Activated CD8-positive, alpha-beta memory T cell treated with anti-CD3 and anti-CD28 coated beads, Interleukin-2, amount 50 U/mL, for 1 hour (primary cell): ENCODE data around the gene BEND4.

Experiments used
- DNase-seq: peaks from one replicate; pipeline ENCODE4 v3.0.0-alpha.2; 2020; ENCODE audit errors: extremely low read depth

The BEND4 gene

DNA sequence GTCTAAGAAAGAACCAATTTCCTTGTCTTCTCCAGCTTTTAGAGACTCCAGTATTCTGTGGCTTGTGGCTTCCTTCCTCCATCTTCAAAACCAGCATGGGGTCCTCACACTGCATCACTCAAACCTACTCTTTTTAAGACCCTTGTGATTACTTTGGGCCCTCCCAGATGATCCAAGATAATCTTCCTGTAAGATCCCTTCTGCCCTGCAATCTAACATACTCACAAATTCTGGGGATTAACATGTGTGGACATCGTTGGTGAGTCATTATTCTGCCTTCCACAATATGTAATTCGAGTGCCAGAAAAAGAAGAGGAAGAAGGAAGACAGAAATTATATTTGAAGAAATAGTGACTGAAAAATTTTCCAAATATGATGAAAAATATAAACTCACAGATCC, 47.9 kb downstream of the BEND4 start:
- no peak for DNase-seq

DNA sequence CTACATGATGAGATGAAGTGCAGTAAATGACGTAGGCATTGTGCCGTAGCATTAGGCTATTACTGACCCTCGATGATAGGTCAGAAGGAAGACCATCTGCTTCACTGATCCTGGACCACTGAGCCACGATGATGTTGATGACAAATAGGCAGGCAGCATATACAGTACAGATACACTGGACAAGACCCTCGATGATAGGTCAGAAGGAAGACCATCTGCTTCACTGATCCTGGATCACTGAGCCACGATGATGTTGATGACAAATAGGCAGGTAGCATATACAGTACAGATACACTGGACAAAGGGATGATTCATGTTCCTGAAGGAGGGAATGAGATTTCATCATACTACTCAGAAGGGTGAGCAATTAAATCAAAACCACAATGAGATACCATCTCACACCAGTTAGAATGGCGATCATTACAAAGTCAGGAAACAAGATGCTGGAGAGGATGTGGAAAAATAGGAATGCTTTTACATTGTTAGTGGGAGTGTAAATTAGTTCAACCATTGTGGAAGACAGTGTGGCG, 50.9 kb downstream of the BEND4 start:
- DNase-seq, result no peak

DNA sequence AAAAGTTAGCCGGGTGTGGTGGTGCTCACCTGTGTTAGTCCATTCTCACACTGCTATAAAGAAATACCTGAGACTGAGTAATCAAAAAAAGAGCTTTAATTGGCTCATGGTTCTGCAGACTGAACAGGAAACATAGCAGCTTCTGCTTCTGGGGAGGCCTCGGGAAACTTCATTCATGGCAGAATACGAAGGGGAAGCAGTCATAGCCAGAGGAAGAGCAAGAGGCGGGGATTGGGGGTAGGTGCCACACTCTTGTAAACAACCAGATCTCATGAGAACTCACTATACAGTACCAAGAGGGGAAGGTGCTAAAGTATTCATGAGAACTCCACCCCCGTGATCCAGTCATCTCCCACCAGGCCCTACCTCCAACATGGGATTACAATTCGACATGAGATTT, 64.1 kb downstream of the BEND4 start:
- DNase-seq, result no peak

- no peak for DNase-seq
Observed at GRCh38 chr4:42083816-42084215, 68.6 kb downstream of the BEND4 start.

GRCh38 chr4:42080306-42080705, 72.1 kb downstream of the BEND4 start:
- DNase-seq, result no peak

- no peak for DNase-seq
Observed at GRCh38 chr4:42078184-42078801, 74.2 kb downstream of the BEND4 start.

- no peak for DNase-seq
Observed at GRCh38 chr4:42074294-42074693, 78.2 kb downstream of the BEND4 start.

- DNase-seq, result no peak
Observed at GRCh38 chr4:42070463-42070862, 82.0 kb downstream of the BEND4 start.

DNA sequence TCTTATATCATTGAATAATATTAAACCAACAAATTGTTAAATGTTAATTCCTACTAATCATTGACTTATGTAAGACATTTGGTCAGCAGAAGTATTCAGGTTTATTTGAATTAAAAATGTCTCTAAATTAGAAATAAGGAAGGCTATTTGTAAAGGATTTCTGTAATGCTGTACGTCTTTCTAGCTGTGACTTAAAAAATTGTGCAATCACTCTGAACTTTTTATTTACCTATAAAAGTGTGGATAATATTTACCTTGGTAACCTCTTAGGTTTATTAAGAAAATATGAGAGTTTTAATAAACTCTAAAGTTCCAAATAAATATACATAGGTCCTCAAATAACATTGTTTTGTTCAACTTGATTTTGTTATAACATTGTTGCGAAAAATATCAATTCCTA, 85.2 kb downstream of the BEND4 start:
- DNase-seq, result no peak

GRCh38 chr4:42066402-42066801, 86.1 kb downstream of the BEND4 start:
- no peak for DNase-seq
